HG03135 (cell line): ENCODE data around the gene DYNLRB1.

ENCODE experiments used
- ATAC-seq: cut with Tn5 transposase; IDR thresholded peaks from one replicate; pipeline ENCODE4 v1.9.1; 2021; ENCODE audit warnings: mild to moderate bottlenecking, moderate library complexity; ENCODE audit not compliant: unreplicated experiment

The DYNLRB1 gene

GRCh38 chr20:34532320-34532719, 16.1 kb downstream of the DYNLRB1 start:
- no peak for ATAC-seq

DNA sequence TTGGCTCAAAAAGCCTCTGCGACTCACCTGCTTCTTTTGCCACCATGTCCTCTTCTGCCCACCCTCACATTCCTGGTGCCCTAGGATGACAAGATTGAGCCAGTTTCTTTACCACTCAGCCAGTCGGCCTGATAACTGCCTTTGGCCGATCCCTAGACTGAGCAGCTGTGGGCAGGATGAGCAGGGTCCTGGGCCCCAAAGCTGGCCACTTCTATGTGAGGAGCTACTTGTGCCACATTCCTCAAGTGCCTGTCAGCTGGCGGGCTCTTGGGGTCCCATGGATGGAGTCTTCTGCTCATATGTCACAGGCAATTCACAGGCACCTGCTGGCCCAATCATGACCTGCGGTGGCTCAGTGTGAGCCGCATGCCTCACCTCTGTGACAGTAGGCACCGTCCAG, 16.5 kb downstream of the DYNLRB1 start:
- ATAC-seq, result no peak

DNA sequence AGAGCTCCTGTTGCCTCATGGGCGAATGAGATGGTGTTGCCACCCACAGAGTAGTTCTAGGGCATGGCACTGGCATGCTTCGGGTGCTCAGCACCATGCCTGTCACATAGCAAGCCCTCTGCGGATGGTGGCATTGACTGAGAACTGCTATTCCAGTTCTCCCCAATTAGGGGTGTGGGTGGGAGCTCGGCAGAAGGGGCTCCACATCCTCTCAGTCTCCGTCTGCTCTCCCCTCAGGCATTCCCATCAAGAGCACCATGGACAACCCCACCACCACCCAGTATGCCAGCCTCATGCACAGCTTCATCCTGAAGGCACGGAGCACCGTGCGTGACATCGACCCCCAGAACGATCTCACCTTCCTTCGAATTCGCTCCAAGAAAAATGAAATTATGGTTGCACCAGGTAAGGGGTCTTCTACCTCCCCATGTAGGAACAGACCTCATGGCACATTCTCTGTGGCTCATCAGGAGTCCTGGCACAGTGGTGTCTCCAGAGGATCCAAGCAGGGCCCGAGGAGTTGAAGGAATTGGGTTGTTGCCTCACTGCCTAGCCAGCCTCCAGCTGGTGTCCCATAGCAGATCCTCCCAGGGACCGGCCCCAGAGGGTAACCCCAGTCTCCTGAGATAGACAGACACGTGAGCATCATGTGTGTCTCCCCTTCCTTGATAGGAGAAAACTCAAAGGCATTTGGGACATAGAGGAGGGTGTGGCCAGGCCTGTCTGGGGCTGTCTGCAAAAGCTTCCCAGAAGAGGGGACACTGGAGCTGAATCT, 18.4 kb downstream of the DYNLRB1 start:
- no peak for ATAC-seq

DNA sequence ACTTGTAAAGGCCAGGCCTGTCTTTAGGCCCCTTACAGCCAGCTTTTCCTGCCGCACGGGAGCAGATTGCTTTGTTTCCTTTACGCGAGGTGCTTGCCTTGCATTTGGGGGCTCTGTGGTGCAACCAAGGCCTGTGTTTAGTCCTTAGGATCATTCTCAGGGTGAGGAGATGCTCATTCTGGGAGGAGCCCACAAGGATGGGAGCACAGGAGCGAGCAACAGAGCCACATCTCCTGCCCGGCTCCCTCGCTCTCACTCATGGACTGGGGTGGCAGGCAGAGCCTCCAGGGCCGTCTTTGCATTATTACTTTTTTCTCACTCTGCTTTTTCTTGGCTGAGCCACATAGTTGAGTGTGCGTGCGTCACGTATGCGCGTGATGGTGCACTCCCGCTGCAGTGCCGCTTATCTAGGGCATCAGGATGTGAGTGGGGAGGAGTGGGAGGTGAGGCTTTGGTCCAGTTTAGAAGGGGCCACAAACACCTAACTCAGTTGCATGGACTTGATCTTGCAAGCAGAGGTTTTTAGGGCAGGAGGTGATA, 19.1 kb downstream of the DYNLRB1 start:
- no peak for ATAC-seq

GRCh38 chr20:34535857-34536256, 19.6 kb downstream of the DYNLRB1 start:
- ATAC-seq, result no peak

GRCh38 chr20:34536798-34537394, 20.7 kb downstream of the DYNLRB1 start:
- ATAC-seq, result no peak

GRCh38 chr20:34537651-34538050, 21.4 kb downstream of the DYNLRB1 start:
- no peak for ATAC-seq

DNA sequence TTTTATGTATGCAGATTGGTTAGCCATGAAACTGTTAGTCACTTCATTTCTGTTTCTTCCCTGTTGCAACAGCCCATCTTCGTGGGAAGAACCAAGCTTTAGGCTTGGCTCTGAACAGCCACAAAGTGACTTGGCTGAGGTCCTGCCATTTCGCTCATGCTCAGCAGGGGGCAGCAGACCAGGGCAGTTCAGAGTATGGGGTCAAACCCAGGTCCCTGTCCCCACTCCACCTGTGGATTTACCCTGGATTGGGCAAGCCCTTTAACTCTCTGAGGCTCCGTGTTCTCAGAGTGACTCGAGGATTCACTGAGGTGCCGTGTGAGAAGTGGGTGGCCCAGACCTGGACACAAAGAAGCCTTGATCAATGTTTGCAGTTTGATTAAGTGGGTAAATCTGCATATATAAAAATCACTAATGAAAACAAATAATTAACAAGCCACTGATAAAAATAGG, 22.5 kb downstream of the DYNLRB1 start:
- no peak for ATAC-seq

DNA sequence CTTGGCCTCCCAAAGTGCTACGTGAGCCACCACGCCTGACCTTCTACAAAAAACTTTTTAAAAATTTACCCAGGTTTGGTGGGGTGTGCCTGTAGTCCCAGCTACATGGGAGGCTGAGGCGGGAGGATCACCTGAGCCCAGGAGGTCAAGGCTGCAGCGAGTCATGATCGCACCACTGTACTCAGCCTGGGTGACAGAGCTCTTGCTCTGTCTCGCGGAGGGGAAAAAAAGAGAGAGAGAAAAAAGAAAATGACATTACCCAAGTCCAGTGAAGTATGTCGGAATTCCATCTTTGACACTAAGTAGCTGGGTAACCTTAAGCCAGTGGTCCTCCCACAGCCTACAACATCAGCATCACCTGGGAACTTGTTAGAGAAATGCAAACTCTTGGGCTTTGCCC, 23.5 kb downstream of the DYNLRB1 start:
- ATAC-seq, result no peak

DNA sequence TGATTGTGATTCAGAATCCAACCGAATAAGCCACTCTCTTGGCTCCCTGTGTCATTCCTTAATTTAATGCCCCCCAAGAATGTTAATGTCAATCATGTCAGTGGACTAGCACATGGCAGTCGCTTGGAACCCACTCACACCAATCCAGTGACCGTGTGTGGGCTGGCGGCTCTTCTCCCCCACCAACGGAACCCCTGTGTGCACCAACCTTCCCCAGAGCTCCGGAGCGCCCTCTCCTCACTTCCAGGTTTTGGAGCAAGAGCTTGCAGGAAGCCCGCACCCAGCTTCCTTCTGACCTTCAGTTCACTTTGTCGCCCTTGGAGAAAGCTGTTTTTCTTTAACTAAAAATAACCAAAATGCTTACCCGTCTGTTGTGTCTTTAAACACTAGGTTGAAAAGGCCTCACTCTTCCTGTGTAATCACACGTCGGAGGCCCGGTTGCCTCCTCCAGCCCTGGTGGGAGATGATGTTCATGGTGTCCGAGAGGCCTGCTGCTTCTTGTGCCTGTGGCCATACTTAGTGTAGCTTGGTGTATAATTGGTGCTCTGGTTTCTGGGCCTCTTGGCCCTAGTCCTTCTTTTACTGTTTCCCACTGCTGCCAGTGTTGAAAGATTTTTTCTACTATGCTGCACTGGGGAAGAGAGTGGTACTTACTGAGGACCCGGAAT, 24.5 kb downstream of the DYNLRB1 start:
- ATAC-seq, result no peak

GRCh38 chr20:34541264-34541901, 25.2 kb downstream of the DYNLRB1 start:
- no peak for ATAC-seq

GRCh38 chr20:34541917-34542316, 25.7 kb downstream of the DYNLRB1 start:
- no peak for ATAC-seq

GRCh38 chr20:34542439-34542838, 26.2 kb downstream of the DYNLRB1 start:
- no peak for ATAC-seq

GRCh38 chr20:34543463-34544056, 27.3 kb downstream of the DYNLRB1 start:
- no peak for ATAC-seq

- no peak for ATAC-seq
These were observed 28.0 kb downstream of the DYNLRB1 start for GRCh38 chr20:34544109-34544796.

DNA sequence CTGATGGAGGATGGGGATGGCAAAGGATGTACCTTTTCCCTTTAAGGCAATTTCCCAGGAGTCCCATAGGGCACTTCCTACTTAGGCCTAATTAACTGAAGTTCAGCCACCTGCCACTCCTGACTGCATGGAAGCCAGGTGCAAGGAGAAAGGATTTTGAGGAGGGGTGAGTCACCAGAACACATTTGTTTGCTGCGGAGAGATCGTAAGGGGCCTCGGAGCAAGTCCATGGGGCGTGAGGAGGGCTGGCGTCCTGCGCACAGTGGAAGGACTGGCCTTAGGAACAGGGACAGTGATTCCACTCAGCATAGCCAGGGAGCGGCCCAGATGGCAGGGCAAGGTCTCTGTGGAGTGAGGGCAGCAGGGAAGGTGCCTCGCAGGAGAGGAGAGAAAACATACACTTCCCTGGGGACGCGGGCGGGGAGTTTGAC, 30.5 kb downstream of the DYNLRB1 start:
- ATAC-seq, result no peak

DNA sequence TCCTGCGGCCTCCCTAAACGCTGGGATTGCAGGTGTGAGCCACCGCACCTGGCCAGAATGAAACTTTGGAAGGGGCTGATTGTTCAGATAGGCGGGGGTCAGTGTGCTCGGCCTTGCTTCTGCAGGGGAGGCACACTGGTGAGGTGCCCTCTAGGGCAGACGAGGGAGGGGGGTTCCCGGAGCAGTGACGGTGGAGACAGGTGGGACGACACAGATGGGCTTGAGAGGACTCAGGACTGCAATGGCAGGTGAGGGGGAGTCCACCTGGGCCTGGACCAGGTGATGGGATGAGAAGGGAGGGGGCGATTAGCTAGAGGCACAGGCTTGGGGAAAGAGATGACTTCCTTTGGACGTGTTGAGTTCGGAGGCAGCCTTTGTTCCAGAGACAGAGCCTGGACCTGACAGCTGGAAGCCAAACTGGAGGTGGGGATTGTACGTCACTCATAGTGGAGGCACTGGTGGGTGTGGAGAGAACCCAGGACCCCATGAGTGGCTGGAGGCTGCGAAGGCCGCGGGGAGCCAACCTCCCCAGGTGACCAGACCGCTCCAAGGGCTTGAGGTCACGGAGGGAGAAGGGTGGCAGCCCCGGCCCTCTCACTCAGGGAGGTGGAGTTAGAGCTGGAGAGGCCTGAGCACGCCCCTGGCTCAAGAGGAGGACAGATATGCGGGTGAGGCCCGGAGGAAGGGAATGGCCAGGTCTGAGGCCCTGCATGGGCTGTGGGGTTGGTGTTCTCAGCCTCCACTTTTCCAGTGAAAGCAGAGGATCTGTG, 31.8 kb downstream of the DYNLRB1 start:
- ATAC-seq, result no peak

- no peak for ATAC-seq
These were observed 33.2 kb downstream of the DYNLRB1 start for GRCh38 chr20:34549291-34549928.

DNA sequence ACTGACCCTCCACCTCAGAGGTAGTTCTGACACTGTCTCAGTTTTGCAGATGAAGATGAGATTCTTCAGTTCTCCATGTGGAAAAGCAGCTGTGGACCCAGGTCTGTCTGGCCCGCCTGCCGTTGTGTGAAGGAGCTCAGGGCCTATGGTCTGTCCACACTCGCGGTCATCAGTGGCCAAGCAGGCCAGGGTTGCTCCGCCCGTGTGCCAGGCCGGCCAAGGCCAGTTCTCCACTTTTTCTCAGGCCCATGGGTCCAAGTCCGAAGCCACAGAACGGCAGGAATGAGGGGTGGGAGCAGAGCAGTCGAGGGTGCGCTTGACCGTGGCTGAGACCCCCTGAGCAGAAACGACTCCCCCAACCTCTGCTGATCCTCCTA, 33.7 kb downstream of the DYNLRB1 start:
- no peak for ATAC-seq
